ENCODE results near the gene CRBN.

- TF ChIP-seq POLR2AphosphoS5 (IDR thresholded peaks at IDR 0.05), result no peak
- TF ChIP-seq CTCF (IDR thresholded peaks at IDR 0.05), result no peak
- no peak for TF ChIP-seq POLR2A (IDR thresholded peaks at IDR 0.05)
- TF ChIP-seq EP300 (IDR thresholded peaks at IDR 0.05), result no peak
These were observed 68.6 kb downstream of the CRBN start for GRCh38 chr3:3110749-3111361.
